D341Med (cell line): Measurements from ENCODE around the gene ZNF358.

ENCODE experiments used
- DNase-seq: peaks from one replicate; pipeline ENCODE4 v3.0.0; 2012; ENCODE audit warnings: low spot score

ZNF358 gene

GRCh38 chr19:7489609-7490044 is 26.3 kb upstream of the ZNF358 start:
- no peak for DNase-seq

- no peak for DNase-seq
Observed at GRCh38 chr19:7492142-7492541, 23.8 kb upstream of the ZNF358 start.

- no peak for DNase-seq
Observed at GRCh38 chr19:7492558-7492957, 23.3 kb upstream of the ZNF358 start.

GRCh38 chr19:7494416-7495098 is 21.3 kb upstream of the ZNF358 start:
- DNase-seq, result no peak

GRCh38 chr19:7497292-7497691 is 18.6 kb upstream of the ZNF358 start:
- no peak for DNase-seq

GRCh38 chr19:7500811-7501450 is 15.0 kb upstream of the ZNF358 start:
- peak; percentile 95 for DNase-seq

GRCh38 chr19:7502552-7502951 is 13.4 kb upstream of the ZNF358 start:
- no peak for DNase-seq

- DNase-seq, result no peak
Observed at GRCh38 chr19:7504684-7505083, 11.2 kb upstream of the ZNF358 start.

- no peak for DNase-seq
Observed at GRCh38 chr19:7505288-7505681, 10.6 kb upstream of the ZNF358 start.

- peak; percentile 95 for DNase-seq
Observed at GRCh38 chr19:7505682-7506384, 10.1 kb upstream of the ZNF358 start.

GRCh38 chr19:7506385-7507328 is 9.2 kb upstream of the ZNF358 start:
- DNase-seq, result peak; percentile 87

- DNase-seq, result peak; percentile 39
Observed at GRCh38 chr19:7507884-7508283, 8.0 kb upstream of the ZNF358 start.

- DNase-seq, result no peak
Observed at GRCh38 chr19:7509625-7510024, 6.3 kb upstream of the ZNF358 start.

GRCh38 chr19:7512400-7512851 is 3.5 kb upstream of the ZNF358 start:
- DNase-seq, result peak; percentile 86

- no peak for DNase-seq
Observed at GRCh38 chr19:7513809-7514642, 1.9 kb upstream of the ZNF358 start.

GRCh38 chr19:7515110-7515644 is 726 bp upstream of the ZNF358 start:
- no peak for DNase-seq

GRCh38 chr19:7516333-7516732 is 430 bp downstream of the ZNF358 start:
- DNase-seq, result no peak

GRCh38 chr19:7516878-7517277 is 975 bp downstream of the ZNF358 start:
- no peak for DNase-seq

GRCh38 chr19:7519361-7520130 is 3.6 kb downstream of the ZNF358 start:
- no peak for DNase-seq
